ENCODE results near the gene ZBTB3. TPM values are rescaled to one million over a fixed set of nuclear protein-coding genes. Genes with fewer than 3 reads are reported as not detected.
A peak's percentile ranks its signal among the peaks of the same experiment; 100 is the strongest.
"Not testable (repeated sequence)": the region's sequence is repeated elsewhere in the genome, so short reads cannot be mapped to it uniquely, and the experiment has no call there.

The ZBTB3 gene
- total RNA-seq, 1 experiment from 2014 or later, result 9.7 TPM

DNA sequence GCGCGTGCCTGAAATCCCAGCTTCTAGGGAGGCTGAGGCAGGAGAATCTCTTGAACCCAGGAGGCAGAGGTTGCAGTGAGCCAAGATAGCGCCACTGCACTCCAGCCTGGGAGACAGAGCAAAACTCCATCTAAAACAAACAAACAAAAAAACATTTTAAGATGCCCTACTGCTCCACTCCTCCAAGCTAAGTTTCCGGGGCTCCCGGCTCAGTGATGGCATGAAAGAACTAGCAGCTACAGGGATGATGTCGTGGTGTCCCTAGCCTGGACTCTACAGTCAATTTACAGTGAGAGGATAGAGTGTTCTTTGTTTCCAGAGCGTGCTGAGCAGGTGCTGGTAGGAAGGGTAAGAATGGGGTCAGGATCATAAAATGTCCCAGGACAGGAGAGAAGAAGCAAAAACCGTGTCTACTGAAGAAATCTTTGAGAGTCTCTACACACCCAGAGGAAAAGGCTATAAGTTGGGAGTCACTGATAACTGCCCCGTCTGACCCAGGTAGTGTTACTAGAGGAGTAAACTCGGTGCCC lies 1.2 kb upstream of the ZBTB3 start:
- CTCF ChIA-PET, result interaction anchor here (0.6 kb wide), 1 partner anchor 879 kb away, joined by 7 read pairs; no protein-coding TSS in a partner anchor
- Mint-ChIP-seq H3K27me3 (ENCODE audit: unreplicated experiment) (no peaks in the 10 kb centered on the region), H3K36me3 (ENCODE audit: insufficient read depth, unreplicated experiment) (peaks cover 12% of the 10 kb centered on the region), H3K9me3 (ENCODE audit: low read depth, unreplicated experiment) (no peaks in the 10 kb centered on the region), H3K4me1 (ENCODE audit: low read depth, unreplicated experiment) (no peaks in the 10 kb centered on the region), H3K4me3 (ENCODE audit: low read depth, unreplicated experiment) (peak overlapping the region; percentile 16), H3K27ac (ENCODE audit: unreplicated experiment) (no peak overlapping the region)
- DNase-seq, result no peak
- BruUV-seq (replicated peaks), result no TSS peak
- TF ChIP-seq CTCF (IDR thresholded peaks at IDR 0.05; ENCODE audit: unreplicated experiment), result no peak
- intact Hi-C loops (cut with micrococcal nuclease; ENCODE audit: unreplicated experiment), result no loop called here

DNA sequence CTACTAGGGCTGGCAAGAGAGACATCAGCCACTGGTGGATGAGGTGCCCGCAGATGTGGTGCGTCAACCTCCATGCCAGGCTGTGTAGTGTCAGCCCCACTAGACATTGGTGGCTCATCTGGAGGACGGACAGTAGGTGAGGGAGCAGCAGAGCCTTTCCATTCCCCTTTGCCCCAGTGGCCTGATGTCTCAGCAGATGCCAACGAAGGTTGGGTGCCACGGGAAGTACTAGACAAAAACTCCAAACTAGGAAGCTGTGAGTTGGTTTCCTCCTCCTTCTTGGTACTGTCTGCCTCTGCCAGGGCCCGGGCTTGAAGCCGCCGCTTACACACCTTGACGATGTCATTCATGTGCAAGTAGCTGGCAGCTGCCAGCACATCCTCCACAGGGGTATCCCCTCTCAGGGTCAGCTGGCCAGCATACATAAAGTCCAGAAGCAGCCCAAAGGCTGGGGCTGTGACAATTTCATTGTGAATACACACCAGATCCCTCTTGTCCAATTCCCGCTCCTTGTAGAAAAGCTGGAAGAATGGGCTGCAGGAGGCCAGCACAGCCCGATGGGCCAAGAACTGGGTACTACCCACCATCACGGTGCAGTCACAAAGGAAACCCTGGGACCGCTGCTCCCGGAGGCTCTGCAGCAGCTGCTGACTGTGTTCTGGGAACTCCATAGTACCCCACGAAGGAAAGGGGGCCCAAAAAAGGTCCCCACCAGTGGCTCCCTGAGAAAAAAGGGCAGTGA lies 795 bp downstream of the ZBTB3 start:
- Mint-ChIP-seq H3K4me3 (ENCODE audit: low read depth, unreplicated experiment) (peak overlapping the region; percentile 92), H3K36me3 (ENCODE audit: insufficient read depth, unreplicated experiment) (peaks cover 18% of the 10 kb centered on the region), H3K4me1 (ENCODE audit: low read depth, unreplicated experiment) (no peaks in the 10 kb centered on the region), H3K27me3 (ENCODE audit: unreplicated experiment) (no peaks in the 10 kb centered on the region), H3K27ac (ENCODE audit: unreplicated experiment) (peak overlapping the region; percentile 93), H3K9me3 (ENCODE audit: low read depth, unreplicated experiment) (no peaks in the 10 kb centered on the region)
- BruUV-seq (replicated peaks), result TSS peak; percentile 79
- CTCF ChIA-PET, result interaction anchor here (0.5 to 1.5 kb wide), 10 partner anchors 9 to 162 kb away, joined by 3 to 16 read pairs (median 3); partner anchors contain the start of genes HNRNPUL2, LBHD1, TAF6L and TMEM179B
- no peak for DNase-seq
- TF ChIP-seq CTCF (IDR thresholded peaks at IDR 0.05; ENCODE audit: unreplicated experiment), result no peak
- intact Hi-C loops (cut with micrococcal nuclease; ENCODE audit: unreplicated experiment), result no loop called here

- BruUV-seq (replicated peaks), result no TSS peak
- Mint-ChIP-seq H3K36me3 (ENCODE audit: insufficient read depth, unreplicated experiment) (peaks cover 18% of the 10 kb centered on the region), H3K9me3 (ENCODE audit: low read depth, unreplicated experiment) (no peaks in the 10 kb centered on the region), H3K27ac (ENCODE audit: unreplicated experiment) (no peak overlapping the region), H3K27me3 (ENCODE audit: unreplicated experiment) (no peaks in the 10 kb centered on the region), H3K4me3 (ENCODE audit: low read depth, unreplicated experiment) (no peak overlapping the region), H3K4me1 (ENCODE audit: low read depth, unreplicated experiment) (no peaks in the 10 kb centered on the region)
- no peak for TF ChIP-seq CTCF (IDR thresholded peaks at IDR 0.05; ENCODE audit: unreplicated experiment)
- CTCF ChIA-PET, result no interaction called here
- DNase-seq, result no peak
- intact Hi-C loops (cut with micrococcal nuclease; ENCODE audit: unreplicated experiment), result no loop called here
Measured at GRCh38 chr11:62752177-62752785, 1.7 kb downstream of the ZBTB3 start.

DNA sequence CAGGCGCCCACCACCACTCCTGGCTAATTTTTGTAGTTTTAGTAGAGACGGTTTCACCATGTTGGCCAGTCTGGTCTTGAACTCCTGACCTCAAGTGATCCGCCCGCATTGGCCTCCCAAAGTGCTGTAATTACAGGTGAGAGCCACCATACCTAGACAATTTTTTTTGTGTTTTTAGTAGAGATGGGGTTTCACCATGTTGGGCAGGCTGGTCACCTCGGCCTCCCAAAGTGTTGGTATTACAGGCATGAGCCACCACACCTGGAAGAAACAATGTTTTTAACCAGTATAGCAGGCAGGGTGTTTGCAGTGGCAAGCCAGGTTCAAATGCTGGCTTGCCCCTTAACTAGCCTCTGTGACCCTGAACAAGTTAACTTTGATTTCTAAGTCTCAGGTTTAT lies 4.0 kb downstream of the ZBTB3 start:
- H3K4me3 Mint-ChIP-seq (ENCODE audit: low read depth, unreplicated experiment); H3K27me3 Mint-ChIP-seq (ENCODE audit: unreplicated experiment); BruUV-seq (replicated peaks); DNase-seq; H3K9me3 Mint-ChIP-seq (ENCODE audit: low read depth, unreplicated experiment); H3K27ac Mint-ChIP-seq (ENCODE audit: unreplicated experiment); intact Hi-C loops (cut with micrococcal nuclease; ENCODE audit: unreplicated experiment); H3K4me1 Mint-ChIP-seq (ENCODE audit: low read depth, unreplicated experiment): not testable (repeated sequence)
- peaks cover 18% of the 10 kb centered on the region for H3K36me3 Mint-ChIP-seq (ENCODE audit: insufficient read depth, unreplicated experiment)
- CTCF ChIA-PET, result interaction anchor here (0.6 kb wide), 1 partner anchor 75 kb away, joined by 3 read pairs; no protein-coding TSS in a partner anchor
